A673 (cell line): ENCODE results near the gene LRFN5.

Experiments used
- CTCF ChIP-seq: fragments of 300-800, 200-600 bp; sonication (generic); conservative IDR thresholded peaks from 2 replicates; pipeline ENCODE4 v1.5.1; 2017; ENCODE audit warnings: low read depth, mild to moderate bottlenecking, antibody characterized with exemption, low read length, moderate library complexity, mixed read lengths
- EZH2 ChIP-seq: fragments of 200-600 bp; sonication (generic); IDR thresholded peaks from 2 replicates; pipeline ENCODE4 v1.6.1; 2017; ENCODE audit warnings: borderline replicate concordance, low read depth, mild to moderate bottlenecking, mixed read lengths, antibody characterized with exemption, low read length; ENCODE audit not compliant: poor library complexity, severe bottlenecking

DNA sequence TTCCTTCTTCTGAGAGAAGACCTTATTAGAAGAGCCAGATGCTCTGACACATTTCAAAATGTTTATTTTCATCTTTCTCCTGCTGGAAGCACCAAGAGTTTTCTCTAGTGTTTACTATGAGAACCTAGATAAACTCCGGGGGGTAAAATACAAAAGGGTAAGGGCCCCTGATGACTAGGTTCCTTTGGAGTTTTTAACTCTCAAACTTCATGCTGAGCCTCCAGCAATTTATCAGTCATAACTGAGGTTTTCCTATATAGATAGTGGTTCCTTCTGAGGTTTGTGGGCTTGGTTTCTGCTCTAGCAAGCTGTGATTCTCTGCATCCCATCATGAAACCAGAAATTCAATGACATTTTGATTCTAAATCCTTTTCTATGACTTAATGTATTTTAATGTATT, 210.9 kb downstream of the LRFN5 start:
- TF ChIP-seq CTCF (no peak), EZH2 (no peak)
